Suprapubic skin (tissue), 4 donors: ENCODE results near the gene KRTAP5-10.

Experiments
- EP300 ChIP-seq: sonication (generic); formaldehyde crosslinking; IDR thresholded peaks from one replicate; pipeline ENCODE4 v1.6.1; 2017; ENCODE audit warnings: antibody characterized with exemption
- POLR2A ChIP-seq, 2 donors: fragments of 450-650 bp; IDR thresholded peaks; one replicate each; pipeline ENCODE4 v1.6.1; 2017; ENCODE audit warnings: antibody characterized with exemption in 2 of 2, mild to moderate bottlenecking in 2 of 2, moderate library complexity in 2 of 2
- POLR2AphosphoS5 ChIP-seq, 3 donors: sonication (generic); formaldehyde crosslinking; IDR thresholded peaks; one replicate each; pipeline ENCODE4 v1.6.1; 2017; ENCODE audit warnings: antibody characterized with exemption in 3 of 3
- TF ChIP-seq, protein P1 (sequence below), 2 donors: fragments of 200-600 bp in 1 of 2; fragments of 450-650 bp in 1 of 2; sonication (generic) in 1 of 2; IDR thresholded peaks; one replicate each; pipeline ENCODE4 v1.5.1; 2016 to 2019; ENCODE audit warnings: antibody characterized with exemption in 2 of 2, mild to moderate bottlenecking in 1 of 2, moderate library complexity in 1 of 2

DNA sequence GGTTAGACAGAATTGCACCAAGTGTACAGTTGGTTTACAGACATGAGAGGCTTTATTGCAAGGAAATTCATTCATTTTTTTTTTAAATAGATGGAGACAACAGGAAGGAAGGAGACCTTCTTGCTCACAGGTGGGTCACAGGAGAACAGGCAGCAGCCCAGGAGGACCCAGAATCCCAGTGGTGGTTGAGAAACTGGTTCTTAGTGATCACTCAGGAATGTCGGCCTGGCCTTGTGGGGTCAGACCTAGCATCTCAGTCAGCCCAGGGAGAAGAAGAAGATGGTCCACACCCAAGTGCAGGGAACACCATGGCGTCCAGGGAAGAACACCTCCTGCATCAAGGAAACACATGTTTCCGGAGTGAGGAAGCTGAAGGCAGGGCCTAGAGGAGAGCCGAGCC lies 16.5 kb downstream of the KRTAP5-10 start:
- TF ChIP-seq POLR2A (IDR thresholded peaks at IDR 0.05) (no peak), POLR2AphosphoS5 (IDR thresholded peaks at IDR 0.05) (no peak), EP300 (no peak)
- TF ChIP-seq, protein P1, sequence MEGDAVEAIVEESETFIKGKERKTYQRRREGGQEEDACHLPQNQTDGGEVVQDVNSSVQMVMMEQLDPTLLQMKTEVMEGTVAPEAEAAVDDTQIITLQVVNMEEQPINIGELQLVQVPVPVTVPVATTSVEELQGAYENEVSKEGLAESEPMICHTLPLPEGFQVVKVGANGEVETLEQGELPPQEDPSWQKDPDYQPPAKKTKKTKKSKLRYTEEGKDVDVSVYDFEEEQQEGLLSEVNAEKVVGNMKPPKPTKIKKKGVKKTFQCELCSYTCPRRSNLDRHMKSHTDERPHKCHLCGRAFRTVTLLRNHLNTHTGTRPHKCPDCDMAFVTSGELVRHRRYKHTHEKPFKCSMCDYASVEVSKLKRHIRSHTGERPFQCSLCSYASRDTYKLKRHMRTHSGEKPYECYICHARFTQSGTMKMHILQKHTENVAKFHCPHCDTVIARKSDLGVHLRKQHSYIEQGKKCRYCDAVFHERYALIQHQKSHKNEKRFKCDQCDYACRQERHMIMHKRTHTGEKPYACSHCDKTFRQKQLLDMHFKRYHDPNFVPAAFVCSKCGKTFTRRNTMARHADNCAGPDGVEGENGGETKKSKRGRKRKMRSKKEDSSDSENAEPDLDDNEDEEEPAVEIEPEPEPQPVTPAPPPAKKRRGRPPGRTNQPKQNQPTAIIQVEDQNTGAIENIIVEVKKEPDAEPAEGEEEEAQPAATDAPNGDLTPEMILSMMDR (IDR thresholded peaks at IDR 0.05): no peak
